ENCODE results near the gene RGS6.

- TF ChIP-seq POLR2AphosphoS5 (IDR thresholded peaks at IDR 0.05; ENCODE audit: low read depth, low read length) (no peak), TAF1 (IDR thresholded peaks at IDR 0.05; ENCODE audit: low read depth, low read length) (no peak)
Measured at GRCh38 chr14:71988476-71988875, 56.2 kb downstream of the RGS6 start.
